GM19468 (cell line): ENCODE measurements around the gene CIDEB.
A peak's percentile ranks its signal among the peaks of the same experiment; 100 is the strongest.
"Not testable (repeated sequence)": the region's sequence is repeated elsewhere in the genome, so short reads cannot be mapped to it uniquely, and the experiment has no call there.

Experiments used
- ATAC-seq: cut with Tn5 transposase; IDR thresholded peaks from one replicate; pipeline ENCODE4 v1.9.1; 2021; ENCODE audit warnings: mild to moderate bottlenecking, moderate library complexity, moderate number of reproducible peaks; ENCODE audit not compliant: unreplicated experiment; ENCODE audit errors: extremely low read depth

Gene CIDEB

DNA sequence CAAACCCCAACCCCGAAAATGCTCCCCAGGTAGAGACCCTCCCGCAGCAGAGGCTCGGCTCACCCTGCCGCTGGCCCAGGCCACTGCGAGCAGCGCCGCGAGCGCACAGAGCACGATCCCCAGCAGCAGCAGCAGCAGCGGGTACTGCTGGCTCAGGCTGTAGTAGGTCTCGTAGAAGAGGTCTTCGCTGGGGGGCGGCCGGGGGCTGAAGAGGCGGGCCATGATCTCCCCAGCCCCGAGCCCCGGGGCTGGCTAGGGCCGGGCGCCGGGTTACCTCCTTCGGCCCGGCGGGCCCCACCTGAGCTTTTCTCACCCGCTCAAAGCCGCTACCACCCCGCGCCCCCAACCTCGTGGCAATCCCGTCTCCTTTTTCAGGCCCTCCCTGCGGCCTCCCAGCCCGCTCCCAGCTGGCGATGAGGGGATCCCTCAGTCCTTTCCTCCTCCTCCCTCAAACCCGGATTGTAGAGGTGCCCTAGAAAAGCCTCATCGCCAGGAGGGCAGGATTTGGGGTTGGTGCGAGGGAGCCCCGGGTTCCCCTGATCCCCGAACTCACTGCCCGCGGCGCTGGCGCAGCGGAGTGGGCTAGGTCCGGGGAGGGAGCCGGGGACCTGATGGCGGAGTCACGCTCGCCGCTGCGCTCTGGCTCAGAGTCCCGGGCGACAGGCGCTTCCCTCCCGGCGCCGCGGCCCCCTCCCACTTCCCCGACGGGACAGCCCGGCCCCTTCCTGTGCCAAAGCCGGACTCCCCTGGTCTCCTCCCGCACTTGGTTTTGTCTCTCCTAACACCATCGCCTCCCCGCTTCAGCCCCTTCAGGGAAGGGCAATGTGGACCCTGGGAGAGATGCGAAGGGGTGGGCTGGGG is 26.9 kb upstream of the CIDEB start, which contains the start of gene ADCY4:
TSS of gene ADCY4 (minus strand) at position 641 of the 861 bp plus-strand sequence. CDS start at position 222, 419 bp downstream.
- no peak for ATAC-seq

DNA sequence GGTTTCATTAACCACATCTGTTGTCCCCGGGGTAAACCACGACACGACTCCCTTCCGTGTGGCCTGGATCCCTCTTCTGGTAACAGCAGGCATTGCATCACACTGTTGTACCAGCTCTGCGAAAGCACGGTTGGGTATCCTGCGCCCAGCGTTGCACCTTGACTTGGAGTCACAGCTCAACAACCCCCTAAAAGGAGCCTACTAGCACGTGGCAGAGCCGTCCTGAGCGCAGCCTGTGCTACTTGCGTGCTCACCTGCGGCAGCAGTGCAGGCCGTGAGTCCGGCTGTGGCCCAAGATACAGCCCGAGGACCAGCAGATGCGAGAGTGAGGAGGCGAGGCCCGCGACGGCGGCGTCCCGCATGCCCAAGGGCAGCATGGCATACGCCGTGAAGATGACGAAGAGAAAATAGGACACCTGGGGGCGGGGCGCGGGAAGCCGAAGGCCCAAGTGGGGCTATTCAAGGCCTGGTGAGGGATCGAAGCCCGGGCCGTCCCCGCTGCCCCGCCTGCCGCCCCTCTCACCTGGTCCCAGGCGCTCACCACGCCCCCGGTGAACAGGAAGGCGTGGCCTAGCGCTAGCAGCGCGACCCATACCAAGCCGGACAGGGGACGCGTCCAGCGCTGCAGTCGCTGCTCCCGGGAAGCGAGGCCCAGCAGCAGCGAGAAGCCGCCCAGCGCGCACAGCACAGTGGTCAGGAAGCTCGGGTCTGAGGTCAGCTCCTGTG is 24.7 kb upstream of the CIDEB start:
- peak; percentile 77 for ATAC-seq

GRCh38 chr14:24331731-24332267 is 24.0 kb upstream of the CIDEB start:
- no peak for ATAC-seq

DNA sequence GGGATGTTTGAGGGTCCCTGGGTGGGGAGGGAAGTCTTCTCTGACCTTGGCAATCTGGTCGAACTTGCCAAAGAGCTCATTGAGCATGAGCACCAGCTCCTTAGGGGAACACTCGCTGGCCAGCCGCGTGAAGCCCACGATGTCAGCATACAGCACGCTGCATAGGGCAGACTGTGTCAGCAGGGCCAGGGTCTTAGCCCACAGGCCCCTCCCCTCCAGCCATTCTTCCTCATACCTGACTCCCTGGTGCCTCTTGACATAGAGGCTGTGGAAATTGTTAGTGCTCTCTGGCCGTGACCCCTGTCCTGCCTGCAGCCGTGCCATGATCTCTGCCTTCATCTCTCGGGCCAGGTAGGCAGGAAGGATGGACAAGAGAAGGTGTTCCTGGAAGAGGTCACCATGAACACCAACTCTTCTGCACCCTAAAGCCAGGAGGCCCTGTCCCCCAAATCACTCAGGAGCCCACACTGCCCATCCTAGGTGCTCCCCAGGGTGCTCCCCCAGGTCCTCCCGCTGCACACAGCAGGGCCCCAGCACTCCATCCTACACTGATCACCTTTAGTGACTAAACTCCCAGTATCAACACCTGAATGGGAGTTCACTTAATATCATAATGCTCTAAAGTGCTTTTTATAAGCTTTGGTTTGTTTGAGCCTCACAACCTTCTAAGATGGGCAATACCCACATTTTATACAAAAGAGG is 23.3 kb upstream of the CIDEB start:
- ATAC-seq, result no peak

GRCh38 chr14:24329736-24330135 is 22.0 kb upstream of the CIDEB start:
- ATAC-seq, result no peak

DNA sequence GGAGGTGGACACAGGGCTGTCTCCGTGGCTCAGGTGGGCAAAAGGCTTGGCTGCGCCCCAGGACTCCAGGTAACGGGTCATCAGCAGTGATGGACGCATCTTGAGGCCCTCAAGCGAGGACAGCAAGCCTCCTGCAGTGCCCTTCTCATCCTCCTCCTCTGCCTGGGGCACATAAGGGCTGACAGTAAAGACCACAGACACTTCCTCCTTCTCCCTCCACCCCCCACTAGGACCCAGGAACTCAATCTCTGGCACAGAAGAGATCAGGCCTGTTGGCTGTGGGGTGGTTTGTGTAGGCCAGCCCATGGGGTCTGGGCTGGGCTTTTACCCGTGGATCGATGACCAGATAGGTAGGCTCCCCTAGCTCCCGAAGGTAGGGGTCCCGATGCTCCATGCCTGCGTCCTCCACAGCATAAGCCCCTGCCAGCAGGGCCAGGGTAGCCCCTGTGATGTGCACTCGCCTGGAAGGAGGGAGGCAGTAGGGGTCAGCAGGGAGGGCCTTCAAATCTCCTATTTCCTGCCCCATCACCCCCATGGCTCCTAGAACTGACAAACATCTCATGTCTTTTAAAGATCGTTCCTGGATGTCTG is 21.4 kb upstream of the CIDEB start:
- no peak for ATAC-seq

DNA sequence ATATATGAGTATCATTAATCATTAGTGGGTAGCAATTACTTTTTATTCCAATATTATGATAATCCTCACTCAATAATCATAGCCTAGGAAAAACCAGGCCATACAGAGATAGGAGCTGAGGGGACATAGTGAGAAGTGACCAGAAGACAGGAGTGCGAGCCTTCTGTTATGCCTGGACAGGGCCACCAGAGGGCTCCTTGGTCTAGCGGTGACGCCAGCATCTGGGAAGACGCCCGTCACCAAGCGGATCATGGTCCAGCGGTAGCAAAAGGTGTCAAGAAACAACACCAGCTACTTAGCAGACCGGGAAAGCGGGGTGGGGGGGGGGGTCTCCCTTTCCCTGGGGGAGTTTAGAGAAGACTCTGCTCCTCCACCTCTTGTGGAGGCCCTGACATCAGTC is 20.1 kb upstream of the CIDEB start:
- ATAC-seq, result not testable (repeated sequence)

- no peak for ATAC-seq
These were observed 19.5 kb upstream of the CIDEB start for GRCh38 chr14:24327303-24327702.

DNA sequence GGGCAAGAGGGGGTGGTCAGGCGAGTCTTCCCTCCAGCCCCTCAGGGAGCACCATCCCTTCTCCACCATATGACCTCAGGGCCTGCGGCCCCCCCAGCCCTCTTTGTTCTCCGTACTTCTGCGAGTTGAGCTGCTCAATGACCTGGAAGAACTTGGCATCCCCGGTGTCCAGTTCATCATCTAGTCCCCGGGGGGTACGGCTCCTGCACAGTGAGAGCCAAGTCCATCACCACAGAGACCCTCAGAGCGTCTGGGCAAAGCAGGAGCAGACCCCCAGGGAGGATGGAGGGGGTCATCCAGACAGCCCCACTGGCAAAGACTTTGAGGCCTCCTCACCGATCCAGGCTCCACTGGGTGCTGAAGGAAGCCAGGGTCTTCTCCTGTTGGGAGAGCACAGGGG is 18.2 kb upstream of the CIDEB start:
- no peak for ATAC-seq

GRCh38 chr14:24325041-24325530 is 17.3 kb upstream of the CIDEB start:
- no peak for ATAC-seq

DNA sequence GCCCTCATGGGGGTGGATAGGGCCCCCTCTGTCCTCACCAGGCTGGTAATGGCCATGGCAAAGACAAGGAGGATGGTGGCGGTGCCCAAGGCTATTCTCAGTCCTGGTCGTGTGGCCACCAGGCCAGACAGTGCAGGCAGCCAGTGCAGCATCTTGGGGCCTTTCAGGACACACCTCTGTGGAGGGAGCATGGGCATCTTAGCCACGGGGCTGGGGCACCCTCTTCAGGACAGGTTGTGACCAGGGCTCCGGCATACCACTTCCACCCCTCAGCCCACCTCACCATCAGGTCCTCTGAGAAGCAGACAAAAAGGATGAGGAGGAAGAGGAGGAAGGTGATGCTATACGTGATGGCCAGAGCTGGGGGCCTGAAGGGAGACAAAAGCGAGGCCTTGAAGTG is 16.2 kb upstream of the CIDEB start:
- no peak for ATAC-seq

GRCh38 chr14:24323341-24323740 is 15.6 kb upstream of the CIDEB start:
- no peak for ATAC-seq

GRCh38 chr14:24322672-24323071 is 14.9 kb upstream of the CIDEB start:
- no peak for ATAC-seq

DNA sequence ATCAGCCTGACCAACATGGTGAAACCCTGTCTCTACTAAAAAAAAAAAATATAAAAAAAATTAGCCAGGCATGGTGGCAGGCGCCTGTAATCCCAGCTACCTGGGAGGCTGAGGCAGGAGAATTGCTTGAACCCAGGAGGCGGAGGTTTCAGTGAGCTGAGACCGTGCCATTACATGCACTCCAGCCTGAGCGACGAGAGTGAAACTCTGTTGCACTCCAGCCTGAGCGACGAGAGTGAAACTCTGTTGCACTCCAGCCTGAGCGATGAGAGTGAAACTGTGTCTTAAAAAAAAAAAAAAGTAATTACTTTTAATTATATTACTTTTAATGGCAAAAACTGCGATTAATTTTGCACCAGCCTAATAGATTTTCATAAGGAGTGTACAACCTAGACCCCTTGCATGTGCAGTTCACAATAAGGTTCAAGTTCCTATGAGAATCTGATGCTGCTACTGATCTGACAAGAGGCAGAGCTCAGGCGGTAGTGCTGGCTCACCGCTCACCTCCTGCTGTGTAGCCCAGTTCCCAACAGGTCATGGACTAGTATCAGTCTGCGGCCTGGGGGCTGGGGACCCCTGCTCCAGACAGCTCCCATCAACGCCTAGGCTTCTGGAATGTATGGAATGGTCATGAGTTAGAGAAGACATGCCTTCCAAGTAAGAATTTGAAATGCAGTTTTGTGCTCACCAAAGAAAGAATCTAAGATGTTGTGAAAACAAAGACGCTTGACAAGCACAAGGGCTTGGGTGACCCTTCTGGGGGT is 13.6 kb upstream of the CIDEB start:
- no peak for ATAC-seq

DNA sequence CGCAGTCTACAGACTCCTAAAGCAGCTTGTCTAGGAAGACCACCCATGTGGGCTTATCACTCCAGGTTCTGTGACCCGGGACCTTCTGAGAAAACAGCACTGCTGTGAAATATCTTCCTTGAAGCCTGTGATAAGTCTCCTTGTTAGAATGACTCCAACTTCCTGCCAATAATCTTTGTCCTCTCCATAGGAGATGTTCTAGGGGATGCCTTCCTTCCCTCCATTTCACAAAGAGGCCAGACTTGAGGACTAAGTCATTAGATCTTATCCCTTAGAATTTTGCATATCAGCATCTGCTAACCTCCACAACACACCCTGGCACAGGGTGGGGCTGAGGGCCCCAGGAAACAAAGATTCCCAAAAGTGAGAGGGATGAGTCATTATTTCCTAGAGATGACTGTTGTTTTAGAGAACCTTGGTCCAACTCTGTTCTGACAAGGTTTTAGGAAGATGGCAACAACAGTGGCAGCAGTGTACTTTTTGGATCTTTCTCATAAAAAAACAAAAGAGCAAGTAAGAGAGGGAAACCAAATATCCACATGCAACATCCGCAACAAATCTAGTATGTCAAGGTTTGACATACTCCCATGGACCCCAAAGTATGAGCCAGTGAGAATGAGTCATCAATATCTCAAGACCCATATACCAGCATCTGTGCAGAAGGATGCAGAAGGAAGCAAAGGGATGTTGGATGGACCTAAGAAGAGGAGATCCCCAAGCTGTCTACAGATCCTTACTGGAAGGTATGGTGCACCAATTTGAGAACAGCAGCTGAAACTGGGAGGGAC is 9.6 kb upstream of the CIDEB start:
- no peak for ATAC-seq

- ATAC-seq, result no peak
These were observed 8.8 kb upstream of the CIDEB start for GRCh38 chr14:24316597-24316950.

GRCh38 chr14:24315807-24316596 is 8.2 kb upstream of the CIDEB start:
- ATAC-seq, result no peak

DNA sequence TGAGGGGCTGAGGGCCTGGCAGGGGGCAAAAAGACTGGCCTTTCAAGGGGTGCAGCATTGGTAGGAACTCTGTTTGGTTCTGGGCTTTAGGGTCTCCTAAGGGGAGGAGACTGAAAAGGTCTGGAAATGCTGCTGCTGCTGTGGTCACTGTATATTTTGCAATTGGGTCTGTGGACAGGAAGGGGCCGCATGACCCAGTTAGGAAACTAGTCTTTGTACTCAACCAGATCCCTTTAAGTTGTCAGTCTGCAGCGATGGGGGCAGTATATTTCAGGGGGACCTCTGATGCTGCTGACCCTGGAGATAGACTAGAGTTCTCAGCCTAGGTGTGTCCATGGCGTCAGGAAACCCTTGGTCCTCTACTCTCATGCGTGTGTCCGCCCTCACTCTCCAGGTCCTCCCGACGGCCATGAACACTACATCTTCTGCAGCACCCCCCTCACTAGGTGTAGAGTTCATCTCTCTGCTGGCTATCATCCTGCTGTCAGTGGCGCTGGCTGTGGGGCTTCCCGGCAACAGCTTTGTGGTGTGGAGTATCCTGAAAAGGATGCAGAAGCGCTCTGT is 7.5 kb upstream of the CIDEB start:
- no peak for ATAC-seq
